Aorta (tissue), 5 donors: Measurements from ENCODE around the gene ENPP7. TPM values are rescaled to one million over a fixed set of nuclear protein-coding genes. Genes with fewer than 3 reads are reported as not detected.

Experiments used
- ATAC-seq: fragments of 200-7000 bp; cut with Tn5 transposase; one replicate; pipeline ENCODE4 v1.9.1; 2022; ENCODE audit warnings: moderate library complexity; ENCODE audit not compliant: low FRiP score
- DNase-seq, 2 donors: peaks; one replicate each; pipeline ENCODE4 v3.0.0-alpha.2; 2020
- H3K27ac ChIP-seq, 2 donors: one replicate each; pipeline ENCODE4 v1.5.1; 2013; ENCODE audit warnings: low read length in 2 of 2, mild to moderate bottlenecking in 2 of 2, moderate library complexity in 2 of 2, control low read depth in 1 of 2, inconsistent platforms in 1 of 2, low read depth in 1 of 2
- H3K27me3 ChIP-seq, 2 donors: one replicate each; pipeline ENCODE4 v1.6.1; 2013; ENCODE audit warnings: control low read depth in 1 of 2, low read length in 1 of 2, mild to moderate bottlenecking in 1 of 2, moderate library complexity in 1 of 2; ENCODE audit not compliant: insufficient read depth in 2 of 2, control insufficient read depth in 1 of 2
- H3K36me3 ChIP-seq, 2 donors: one replicate each; pipeline ENCODE4 v1.6.1; 2013; ENCODE audit warnings: control low read depth in 1 of 2, low read length in 1 of 2, mild to moderate bottlenecking in 1 of 2; ENCODE audit not compliant: insufficient read depth in 2 of 2, control insufficient read depth in 1 of 2
- H3K4me1 ChIP-seq, 2 donors: one replicate each; pipeline ENCODE4 v1.6.1; 2013; ENCODE audit warnings: low read length in 2 of 2, control low read depth in 1 of 2, mild to moderate bottlenecking in 1 of 2, moderate library complexity in 1 of 2; ENCODE audit not compliant: insufficient read depth in 2 of 2, control insufficient read depth in 1 of 2
- H3K4me3 ChIP-seq, 2 donors: one replicate each; pipeline ENCODE4 v1.5.1; 2013; ENCODE audit warnings: low read length in 2 of 2, control low read depth in 1 of 2, mild to moderate bottlenecking in 1 of 2
- H3K9me3 ChIP-seq: one replicate; pipeline ENCODE4 v1.6.1; 2013; ENCODE audit warnings: mild to moderate bottlenecking, low read length; ENCODE audit not compliant: control insufficient read depth
- WGBS, 2 donors: extraction: QIAGEN DNeasy Blood & Tissue Kit; methylation state at CpG; one replicate each; pipeline ENCODE4 v1.1.7; 2013; 5-methylcytosine and 5-hydroxymethylcytosine counted together
- intact Hi-C, 2 donors: fragments of 100-400 bp; cut with DNase I; formaldehyde crosslinking; loops; one replicate each; pipeline versions ENCODE4 v1.14.2 to v1.15.0; 2022
- microRNA-seq, 2 donors: library from miRNA; unstranded; fragments of <30 nt; microRNA quantifications; one replicate each; pipeline ENCODE4 v1.2.0, GENCODE V29; 2020
- polyA plus RNA-seq, 2 donors: library from polyadenylated mRNA; stranded (reverse); fragments of 200-250 nt; gene quantifications; one replicate each; pipeline ENCODE4 v1.2.3, GENCODE V29; 2013
- total RNA-seq, 2 donors: library from RNA; stranded (reverse); fragmentation: NEBNext Ultra II Directional; extraction: Animal tissue kit (Norgen Biotek cat#: 25700); gene quantifications; one replicate each; pipeline ENCODE4 v1.2.1, GENCODE V29; 2021
- donor health status: healthy with polysubstance abuse.
- donor health status: Bipolar disorder and iron deficiency.
- donor health status: DM: no; HTN: no; CAD: no.
- donor health status: DM: no; HTN: no; CAD: no.
- donor health status: DM: yes; HTN: yes; CAD: no.

ENPP7 gene
- total and polyA plus RNA-seq, 4 donors: 10.9 TPM; not detected in 3

DNA sequence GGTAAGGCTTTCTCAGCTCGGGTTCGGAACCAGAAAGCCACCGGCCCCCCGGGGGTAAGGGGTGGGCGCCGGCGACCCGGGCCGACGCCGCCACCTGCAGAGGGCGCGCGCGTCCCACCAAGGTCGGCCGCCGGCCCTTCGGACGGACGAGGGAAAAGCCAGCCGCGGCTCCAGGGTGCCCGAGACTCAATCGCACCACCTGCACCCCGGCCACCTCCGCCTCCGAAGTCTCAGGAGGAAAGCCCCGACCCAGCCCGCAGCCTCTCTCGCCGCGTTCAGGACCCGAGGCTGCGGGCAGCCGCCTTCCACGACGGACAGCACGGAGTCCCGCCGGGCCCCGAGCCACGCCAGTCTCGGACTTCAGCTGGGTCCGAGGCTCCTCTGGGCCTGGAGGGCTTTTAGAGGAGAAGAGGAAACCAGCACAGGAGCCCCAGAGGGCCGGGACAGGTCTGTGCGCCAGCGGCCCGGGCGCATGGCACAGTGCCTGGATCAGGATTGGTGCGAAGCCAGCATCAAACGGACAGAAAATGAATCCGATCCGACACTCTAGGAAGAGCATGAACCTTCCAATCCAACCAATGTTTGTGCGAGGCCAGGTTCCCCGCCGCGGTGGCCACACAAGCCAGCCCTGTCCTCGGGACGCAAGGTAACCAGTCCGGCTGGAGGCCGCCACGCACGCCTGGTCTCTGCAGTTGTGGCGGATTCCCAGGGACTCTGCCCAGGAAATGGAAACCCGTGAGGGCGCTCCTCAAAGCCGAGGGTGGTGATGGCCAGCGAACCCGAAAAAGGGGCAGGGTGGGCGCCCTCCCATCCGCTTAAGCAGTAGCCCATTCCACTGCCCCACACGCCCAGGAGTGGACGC lies 59.4 kb downstream of the ENPP7 start:
- no peaks in the 10 kb centered on the region for H3K9me3 ChIP-seq
- 4 to 5% methylated on average over 55 to 74 of the region's 74 CpGs for WGBS, 2 donors
- H3K4me3 ChIP-seq: no peak overlapping the region
- no peaks in the 10 kb centered on the region for H3K27me3 ChIP-seq
- H3K36me3 ChIP-seq: no peaks in the 10 kb centered on the region
- intact Hi-C loops: loop anchor here (2.0 to 5.0 kb wide), 2 partner anchors 202 to 203 kb away; no protein-coding TSS in a partner anchor
- no peaks in the 10 kb centered on the region for H3K4me1 ChIP-seq
- ATAC-seq: peak; percentile 72
- no peak overlapping the region for H3K27ac ChIP-seq
- DNase-seq: peak; percentile 65 to 87

DNA sequence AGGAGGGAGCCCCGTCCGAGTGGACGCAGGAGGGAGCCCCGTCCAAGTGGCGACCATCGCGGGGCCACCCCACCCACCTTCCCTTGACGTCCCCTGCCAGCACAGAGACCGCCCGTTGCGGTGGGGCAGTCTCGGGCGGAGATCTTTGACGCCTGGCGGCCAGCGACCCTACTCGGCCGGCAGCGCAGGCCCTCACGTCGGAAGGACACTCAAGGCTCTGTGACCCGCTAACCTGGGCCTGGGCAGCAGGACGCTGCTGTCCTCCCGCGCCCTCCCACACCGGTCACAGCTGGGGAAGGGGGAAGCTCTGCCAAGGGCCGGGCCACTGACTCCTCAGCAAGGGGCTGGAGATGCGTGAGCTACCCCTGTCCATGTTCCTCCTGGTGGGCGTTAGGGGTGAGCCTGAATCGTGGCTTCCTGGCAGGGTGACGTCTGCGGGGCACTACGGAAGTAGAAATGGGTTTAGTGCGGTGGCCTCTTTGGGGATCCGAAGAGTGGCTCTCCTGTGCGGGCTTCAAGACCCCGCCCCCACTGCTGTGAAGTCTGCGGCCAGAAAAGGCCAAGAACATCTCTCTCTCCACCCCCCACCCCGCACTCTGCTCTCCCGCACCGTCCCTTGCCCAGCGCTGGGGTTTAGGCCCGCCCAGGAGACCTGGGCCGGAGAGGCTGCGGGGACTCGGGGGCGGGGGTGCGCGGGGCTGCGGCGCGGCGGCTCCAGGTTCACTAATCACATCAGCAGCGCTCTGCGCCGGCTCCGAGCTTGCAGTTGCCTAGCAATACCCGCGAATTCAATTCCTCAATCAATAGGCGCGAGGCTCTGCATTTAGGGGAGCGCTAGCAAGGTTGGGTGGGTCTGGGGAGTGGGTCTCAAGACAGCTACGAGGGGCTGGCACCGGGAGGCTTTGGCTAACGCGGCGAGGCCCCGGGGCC lies 60.3 kb downstream of the ENPP7 start:
- WGBS, 2 donors: 5 to 6% methylated on average over 61 to 68 of the region's 68 CpGs
- Histone ChIP-seq H3K27me3 (no peaks in the 10 kb centered on the region), H3K4me1 (no peaks in the 10 kb centered on the region), H3K9me3 (no peaks in the 10 kb centered on the region), H3K4me3 (no peak overlapping the region), H3K36me3 (no peaks in the 10 kb centered on the region), H3K27ac (no peak overlapping the region)
- ATAC-seq (no peak), DNase-seq (peak; percentile 30 to 78)
- intact Hi-C loops: loop anchor here (2.0 to 5.0 kb wide), 2 partner anchors 201 to 202 kb away; no protein-coding TSS in a partner anchor

- DNase-seq (peak in 1 of 2 donors; percentile 72), ATAC-seq (no peak)
- no peaks in the 10 kb centered on the region for H3K36me3 ChIP-seq
- intact Hi-C loops: loop anchor here (2.0 to 5.0 kb wide), 2 partner anchors 201 kb away; no protein-coding TSS in a partner anchor
- H3K4me3 ChIP-seq: no peak overlapping the region
- no peaks in the 10 kb centered on the region for H3K4me1 ChIP-seq
- H3K27ac ChIP-seq: no peak overlapping the region
- no peaks in the 10 kb centered on the region for H3K9me3 ChIP-seq
- 6 to 10% methylated on average over 26 of the region's 26 CpGs for WGBS, 2 donors
- no peaks in the 10 kb centered on the region for H3K27me3 ChIP-seq
Measured at GRCh38 chr17:79791735-79792161, 61.0 kb downstream of the ENPP7 start.

Small RNA genes within 50 kb of the gene (microRNA-seq; reads per million reads assigned to microRNA genes)
- 0.60 to 0.99 reads per million in 2 donors for gene MIR4739

Other genes with a start within 250 kb of the ENPP7 start
- under 1 TPM in 1 of 2 donors, not detected in 1; 0.55 TPM for gene RBFOX3, start 119.9 kb upstream of the ENPP7 start, total RNA-seq
- under 1 TPM; 0.13 TPM for gene RBFOX3, start 119.9 kb upstream of the ENPP7 start, polyA plus RNA-seq
- 1 to 10 TPM; 1.2 to 4.5 TPM for gene CBX2, start 47.2 kb downstream of the ENPP7 start, total RNA-seq
- not detected for gene CBX2, start 47.2 kb downstream of the ENPP7 start, polyA plus RNA-seq
- gene CBX8, start 66.1 kb downstream of the ENPP7 start, total RNA-seq: 1 to 10 TPM; 5.3 to 6.2 TPM
- gene CBX8, start 66.1 kb downstream of the ENPP7 start, polyA plus RNA-seq: 1 to 10 TPM; 1.4 to 2.4 TPM
- 10 to 100 TPM; 10.7 to 13.4 TPM for gene CBX4, start 108.5 kb downstream of the ENPP7 start, total RNA-seq
- 1 to 10 TPM; 2.5 to 8.0 TPM for gene CBX4, start 108.5 kb downstream of the ENPP7 start, polyA plus RNA-seq